GM12891 (cell line): ENCODE data around the gene AK5.
A peak's percentile ranks its signal among the peaks of the same experiment; 100 is the strongest.
"Not testable (repeated sequence)": the region's sequence is repeated elsewhere in the genome, so short reads cannot be mapped to it uniquely, and the experiment has no call there.

Experiments
- DNase-seq: peaks from one replicate; pipeline ENCODE4 v3.0.0; 2011; ENCODE audit warnings: low spot score; ENCODE audit not compliant: insufficient read length
- FAIRE-seq: peaks from 2 replicates; lab custom pipeline; 2011; peaks lifted over from hg19 to GRCh38; lab: Jason Lieb, UNC
- PAX5 ChIP-seq: IDR thresholded peaks from 2 replicates; pipeline ENCODE4 v1.6.1; 2011; ENCODE audit warnings: low read length, moderate library complexity, mild to moderate bottlenecking; ENCODE audit not compliant: insufficient read depth, severe bottlenecking
- POLR2A ChIP-seq: IDR thresholded peaks from 2 replicates; pipeline ENCODE4 v1.6.1; 2011; ENCODE audit warnings: low read depth, low read length, control low read depth
- POLR2AphosphoS5 ChIP-seq: IDR thresholded peaks from 2 replicates; pipeline ENCODE4 v1.6.1; 2011; ENCODE audit warnings: low read depth, low read length, control low read depth
- POU2F2 ChIP-seq: IDR thresholded peaks from 2 replicates; pipeline ENCODE4 v1.6.1; 2011; ENCODE audit warnings: low read depth, mild to moderate bottlenecking, control low read depth, low read length, moderate library complexity
- SPI1 ChIP-seq: IDR thresholded peaks from 2 replicates; pipeline ENCODE4 v1.6.1; 2011; ENCODE audit warnings: low read depth, low read length, control low read depth
- TAF1 ChIP-seq: IDR thresholded peaks from 2 replicates; pipeline ENCODE4 v1.6.1; 2011; ENCODE audit warnings: low read depth, low read length, control low read depth

The AK5 gene

DNA sequence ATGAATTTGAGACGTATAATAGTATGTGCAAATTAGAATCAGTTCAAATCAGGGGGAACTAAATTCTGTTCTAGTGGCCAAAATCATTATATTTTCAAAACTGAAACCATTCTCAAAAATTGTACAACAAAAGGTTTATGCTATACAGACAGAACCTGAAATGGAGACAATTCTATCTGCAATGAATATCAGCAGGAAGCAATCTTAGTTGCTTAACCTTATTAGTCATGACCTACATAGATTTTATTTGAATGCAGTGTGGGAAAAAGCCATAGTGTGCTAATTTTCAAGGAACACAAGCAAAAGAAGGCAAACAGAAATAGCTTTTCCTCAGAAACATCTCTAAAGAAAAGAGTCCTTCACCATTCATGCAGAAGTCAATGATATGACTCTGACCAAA, 6.5 kb downstream of the AK5 start:
- no peak for DNase-seq
- FAIRE-seq: no peak
- no peak for TF ChIP-seq SPI1
- TF ChIP-seq POU2F2: no peak
- no peak for TF ChIP-seq POLR2AphosphoS5
- TF ChIP-seq TAF1: no peak
- TF ChIP-seq PAX5: no peak
- no peak for TF ChIP-seq POLR2A

DNA sequence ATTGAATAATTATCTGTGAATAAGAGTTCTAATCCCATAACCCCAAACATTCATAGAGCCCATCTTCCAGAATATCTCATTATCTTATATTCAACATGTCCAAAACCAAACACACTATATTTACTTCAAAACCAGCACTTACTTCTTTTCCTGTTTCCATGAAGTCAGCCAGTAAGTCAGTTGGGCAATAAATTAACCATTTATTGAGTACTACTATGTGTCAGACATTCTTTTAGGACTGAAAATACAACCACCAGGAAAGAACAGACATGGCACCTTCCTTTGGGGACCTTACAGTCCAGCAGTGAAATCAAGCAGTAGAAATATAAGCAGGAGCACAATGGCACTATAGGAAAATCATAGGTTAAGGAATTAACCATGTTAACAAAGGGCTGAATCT, 8.8 kb downstream of the AK5 start:
- TF ChIP-seq POLR2AphosphoS5 (no peak), SPI1 (no peak), PAX5 (no peak), POU2F2 (no peak), POLR2A (no peak), TAF1 (no peak)
- FAIRE-seq (no peak), DNase-seq (no peak)

DNA sequence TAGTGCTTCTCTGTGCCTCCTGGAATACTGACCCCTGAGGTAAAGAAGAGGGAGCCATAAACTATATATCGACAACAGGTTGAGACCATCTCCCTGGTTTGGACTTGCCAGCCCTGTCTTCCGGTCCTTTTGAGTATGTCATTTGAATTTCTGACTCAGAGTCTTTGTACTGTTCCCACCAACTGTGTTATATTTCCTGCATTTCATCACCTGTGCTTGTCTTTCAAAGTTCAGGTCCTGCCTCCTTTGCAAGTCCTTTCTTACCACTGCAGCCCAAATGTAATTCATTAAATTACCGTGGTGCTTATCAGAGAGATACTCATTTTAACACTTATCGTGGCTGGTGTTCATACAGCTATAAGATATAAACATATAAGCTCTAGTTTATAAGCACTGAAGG, 10.7 kb downstream of the AK5 start:
- FAIRE-seq (no peak), DNase-seq (no peak)
- TF ChIP-seq SPI1 (no peak), PAX5 (no peak), POLR2AphosphoS5 (no peak), POLR2A (no peak), POU2F2 (no peak), TAF1 (no peak)

DNA sequence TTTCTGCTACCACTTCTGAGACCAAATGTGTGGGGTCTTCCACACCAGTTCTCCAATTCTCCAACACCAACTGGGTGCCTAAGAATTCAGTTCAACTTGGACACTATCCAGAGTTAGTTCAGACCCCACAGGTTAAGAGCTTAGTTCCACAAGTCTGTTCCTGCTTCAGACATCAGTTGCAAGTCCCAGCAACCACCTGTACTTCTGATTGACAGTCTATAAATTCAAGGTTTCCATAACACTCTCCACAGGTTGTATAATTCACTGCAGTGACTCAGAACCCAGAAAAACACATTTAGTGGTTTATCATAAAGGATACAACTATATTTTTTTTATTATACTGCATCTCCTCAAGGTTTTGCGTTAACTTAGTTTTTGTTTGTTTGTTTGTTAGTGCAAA, 18.7 kb downstream of the AK5 start:
- FAIRE-seq: no peak
- no peak for DNase-seq
- no peak for TF ChIP-seq POU2F2
- TF ChIP-seq SPI1: no peak
- TF ChIP-seq POLR2AphosphoS5: no peak
- no peak for TF ChIP-seq TAF1
- TF ChIP-seq POLR2A: no peak
- no peak for TF ChIP-seq PAX5

DNA sequence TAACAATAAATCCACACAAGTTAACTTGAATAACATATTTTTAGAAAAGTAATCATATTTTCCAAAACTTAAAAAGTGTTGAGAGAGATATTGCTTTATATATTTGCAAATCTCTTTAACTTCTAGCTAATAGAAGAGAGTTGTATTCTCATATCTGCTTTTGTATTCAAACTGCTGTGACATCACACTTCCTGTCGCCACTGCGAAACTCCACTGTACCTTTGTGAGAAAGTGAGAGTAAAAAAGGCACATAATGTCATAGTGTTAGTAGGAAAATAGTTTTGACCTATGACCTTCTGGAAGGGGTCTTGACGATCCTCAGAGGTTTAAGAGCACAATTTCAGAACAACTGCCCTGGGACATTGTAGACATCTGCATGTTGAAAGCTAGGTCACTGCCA, 21.6 kb downstream of the AK5 start:
- FAIRE-seq: no peak
- DNase-seq: no peak
- no peak for TF ChIP-seq TAF1
- no peak for TF ChIP-seq POLR2A
- TF ChIP-seq SPI1: no peak

DNA sequence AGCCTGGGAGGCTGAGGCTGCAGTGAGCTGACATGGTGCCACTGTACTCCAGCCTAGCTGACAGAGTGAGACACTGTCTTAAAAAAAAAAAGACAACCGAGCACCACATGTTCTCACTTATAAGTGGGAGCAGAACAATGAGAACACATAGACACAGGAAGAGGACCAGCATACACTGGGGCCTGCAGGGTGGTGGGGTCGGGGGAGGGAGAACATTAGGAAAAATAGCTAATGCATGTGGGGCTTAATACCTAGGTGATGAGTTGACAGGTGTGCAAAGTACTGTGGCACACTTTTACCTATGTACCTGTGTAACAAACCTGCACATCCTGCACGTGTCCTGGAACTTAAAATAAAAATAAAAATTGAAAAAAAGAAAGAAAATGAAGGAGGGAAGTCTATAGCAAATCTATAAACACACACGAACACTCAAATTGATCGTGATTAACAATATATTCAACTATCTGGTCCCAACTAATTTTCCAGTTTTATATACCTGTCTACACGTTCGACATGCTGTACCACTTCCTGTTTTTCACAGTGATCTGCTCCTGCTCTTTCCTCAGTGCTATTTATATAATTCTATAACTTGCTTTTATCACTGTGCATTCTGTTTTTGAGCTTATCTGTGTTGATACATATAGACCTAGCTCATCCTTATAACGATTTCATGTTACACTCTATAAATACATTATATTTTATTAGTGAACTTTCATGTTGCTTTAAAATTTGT, 27.2 kb downstream of the AK5 start:
- TF ChIP-seq TAF1 (no peak), SPI1 (peak; percentile 70)
- FAIRE-seq (no peak), DNase-seq (no peak)

DNA sequence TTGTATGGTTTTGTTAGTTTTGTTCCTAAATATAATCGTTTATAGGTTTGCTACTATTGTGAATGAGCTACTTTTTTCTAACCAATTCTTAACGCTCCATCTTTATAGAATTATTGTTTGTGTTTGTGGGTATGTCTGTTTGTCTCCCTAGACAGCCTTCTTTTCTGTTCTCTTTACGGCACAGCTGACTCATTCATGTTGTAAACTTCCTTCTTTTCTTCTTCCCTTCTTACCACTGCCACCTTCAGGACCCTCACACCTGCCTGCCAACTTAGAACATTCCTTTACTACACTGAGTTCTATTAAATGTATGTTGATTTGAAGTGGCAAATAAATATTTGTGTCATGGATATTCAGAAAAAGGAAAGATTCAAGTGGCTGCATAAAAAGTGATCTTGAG, 29.1 kb downstream of the AK5 start:
- FAIRE-seq (no peak), DNase-seq (no peak)
- TF ChIP-seq POLR2AphosphoS5 (no peak), POU2F2 (no peak), POLR2A (no peak), TAF1 (no peak), SPI1 (no peak), PAX5 (no peak)

DNA sequence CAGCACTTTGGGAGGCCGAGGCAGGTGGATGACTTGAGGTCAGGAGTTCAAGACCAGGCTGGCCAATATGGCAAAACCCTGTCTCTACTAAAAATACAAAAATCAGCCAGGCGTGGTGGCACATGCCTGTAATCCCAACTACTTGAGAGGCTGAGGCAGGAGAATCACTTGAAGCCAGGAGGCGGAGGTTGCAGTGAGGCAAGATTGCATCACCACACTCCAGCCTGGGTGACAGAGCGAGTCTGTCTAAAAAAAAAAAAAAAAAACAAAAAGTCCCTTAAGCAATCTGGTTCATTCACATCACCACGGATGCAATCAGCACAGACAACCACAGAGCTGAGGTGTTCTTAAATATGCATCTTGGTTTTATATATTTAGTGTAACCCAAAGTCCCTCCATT, 30.5 kb downstream of the AK5 start:
- FAIRE-seq, DNase-seq: not testable (repeated sequence)

DNA sequence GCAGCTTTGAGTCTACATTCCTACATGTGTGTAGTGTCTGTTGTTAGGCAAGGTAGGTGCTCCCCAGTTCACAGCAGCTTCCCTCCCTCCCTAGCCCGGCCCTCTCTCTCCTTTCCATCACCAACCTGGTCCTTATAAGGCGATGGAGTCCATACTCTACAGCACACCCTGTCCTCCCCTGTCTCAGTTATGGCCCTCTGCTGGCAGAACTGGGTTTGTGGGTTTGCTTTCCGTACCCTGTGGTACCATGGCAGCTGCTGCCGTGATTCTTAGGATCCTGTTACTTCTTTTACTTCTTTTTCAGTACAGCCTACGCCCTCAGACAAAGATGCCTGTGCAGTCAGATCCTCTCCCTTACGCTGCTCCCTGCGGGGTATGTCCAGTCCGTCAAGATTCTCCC, 31.7 kb downstream of the AK5 start:
- DNase-seq: peak; percentile 1
- TF ChIP-seq PAX5: no peak
- TF ChIP-seq SPI1: no peak
- no peak for TF ChIP-seq POU2F2
- TF ChIP-seq TAF1: no peak
- no peak for TF ChIP-seq POLR2AphosphoS5
- TF ChIP-seq POLR2A: no peak
- no peak for FAIRE-seq

DNA sequence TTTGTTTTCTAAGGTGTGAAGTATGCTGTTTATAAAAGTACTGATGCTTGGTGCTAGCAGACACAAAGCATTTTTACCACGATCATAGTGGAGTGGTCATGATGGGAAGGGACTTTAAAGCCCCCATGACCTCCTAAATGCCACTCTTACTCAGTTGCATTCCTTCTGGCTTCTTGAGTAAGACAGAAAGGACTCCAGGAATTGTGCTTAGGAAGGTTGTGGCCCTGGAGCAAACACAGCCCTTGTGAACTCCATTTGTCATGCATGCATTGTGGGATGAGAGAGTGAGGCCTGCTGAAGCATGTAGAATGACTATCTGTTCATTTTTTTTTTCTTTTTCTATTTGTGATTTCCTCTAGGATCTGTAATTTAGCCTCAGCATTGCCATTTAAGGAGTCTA, 34.2 kb downstream of the AK5 start:
- no peak for FAIRE-seq
- TF ChIP-seq POU2F2 (no peak), POLR2AphosphoS5 (no peak), POLR2A (no peak), TAF1 (no peak), SPI1 (no peak), PAX5 (no peak)
- DNase-seq: no peak

DNA sequence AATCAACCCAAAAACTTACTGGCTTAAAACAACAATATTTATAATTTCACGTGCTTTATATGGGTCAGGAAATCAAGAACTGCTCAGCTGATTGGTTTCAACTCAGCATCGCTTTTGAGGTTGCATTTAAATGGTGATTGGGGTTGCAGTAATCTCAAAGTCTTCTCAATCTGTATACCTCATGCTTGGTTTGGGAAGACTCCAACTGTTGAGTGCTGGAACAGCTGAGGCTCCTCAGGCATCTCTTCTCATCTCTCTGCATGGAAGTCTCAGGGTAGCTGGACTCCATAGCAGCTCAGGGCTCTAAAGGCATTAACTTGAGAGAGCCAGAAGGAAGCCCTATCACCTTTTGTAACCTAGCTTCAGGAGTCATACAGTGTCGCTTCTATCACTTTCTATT, 35.1 kb downstream of the AK5 start:
- no peak for TF ChIP-seq PAX5
- no peak for TF ChIP-seq POLR2AphosphoS5
- TF ChIP-seq POU2F2: no peak
- no peak for TF ChIP-seq TAF1
- no peak for TF ChIP-seq POLR2A
- no peak for TF ChIP-seq SPI1
- DNase-seq (no peak), FAIRE-seq (no peak)
